Pons (tissue), 1 donor: ENCODE measurements around the gene GFOD1.

Experiments used
- DNase-seq: peaks from one replicate; pipeline ENCODE4 v3.0.0-alpha.2; 2016; ENCODE audit warnings: low spot score

The GFOD1 gene

GRCh38 chr6:13315896-13316295, 171.5 kb downstream of the GFOD1 start:
- DNase-seq, result no peak

- DNase-seq, result no peak
Measured at GRCh38 chr6:13314806-13315205, 172.6 kb downstream of the GFOD1 start.

GRCh38 chr6:13311155-13311554, 176.2 kb downstream of the GFOD1 start:
- no peak for DNase-seq

GRCh38 chr6:13308332-13308731, 179.1 kb downstream of the GFOD1 start:
- DNase-seq, result no peak
